T-helper 1 cell (primary cell): ENCODE data around the gene REPS1.
A peak's percentile ranks its signal among the peaks of the same experiment; 100 is the strongest.
"Not testable (repeated sequence)": the region's sequence is repeated elsewhere in the genome, so short reads cannot be mapped to it uniquely, and the experiment has no call there.

Source experiments
- DNase-seq, 5 donors: peaks; one replicate each; pipeline ENCODE4 v3.0.0-alpha.2; 2012 to 2020
- total RNA-seq, 4 donors: gene quantifications; one replicate each; lab custom pipeline; 2026; lab: John Stamatoyannopoulos, UW

The REPS1 gene
- 94.2 to 99.0 (median 96.0) reads per million in 4 donors for total RNA-seq

GRCh38 chr6:138987643-138988468, at the start of gene REPS1:
REPS1 (minus strand) TSS chr6:138988253; CDS start chr6:138987682, 571 bp downstream.
- peak; percentile 80 to 90 (median 87) for DNase-seq

- no peak for DNase-seq
These were observed 49.4 kb upstream of the REPS1 start for GRCh38 chr6:139037490-139037889.

- DNase-seq: peak in 2 of 5 donors; percentile 9 to 33
These were observed 42.3 kb upstream of the REPS1 start for GRCh38 chr6:139030228-139030963.

- peak in 3 of 5 donors; percentile 3 to 33 (median 30) for DNase-seq
These were observed 41.6 kb upstream of the REPS1 start for GRCh38 chr6:139029470-139030227.

GRCh38 chr6:139028658-139029469, 40.8 kb upstream of the REPS1 start, which contains the start of gene ABRACL:
ABRACL (plus strand) TSS chr6:139028745; CDS start chr6:139034161, 5,416 bp downstream.
- peak; percentile 44 to 87 (median 59) for DNase-seq

GRCh38 chr6:139028215-139028657, 40.2 kb upstream of the REPS1 start:
- DNase-seq: no peak

GRCh38 chr6:139027620-139028182, 39.6 kb upstream of the REPS1 start:
- peak in 2 of 5 donors; percentile 17 to 81 for DNase-seq

- DNase-seq: not testable (repeated sequence)
These were observed 37.4 kb upstream of the REPS1 start for GRCh38 chr6:139025416-139025815.

- DNase-seq: no peak
These were observed 32.6 kb upstream of the REPS1 start for GRCh38 chr6:139020689-139021088.

GRCh38 chr6:139019722-139020121, 31.7 kb upstream of the REPS1 start:
- no peak for DNase-seq

GRCh38 chr6:139017227-139017626, 29.2 kb upstream of the REPS1 start:
- no peak for DNase-seq

- no peak for DNase-seq
These were observed 28.5 kb upstream of the REPS1 start for GRCh38 chr6:139016337-139017213.

- DNase-seq: no peak
These were observed 26.9 kb upstream of the REPS1 start for GRCh38 chr6:139014945-139015344.

GRCh38 chr6:139013185-139013800, 25.2 kb upstream of the REPS1 start:
- no peak for DNase-seq

GRCh38 chr6:139011980-139012379, 23.9 kb upstream of the REPS1 start:
- DNase-seq: no peak

GRCh38 chr6:139010674-139011073, 22.6 kb upstream of the REPS1 start:
- no peak for DNase-seq

- DNase-seq: no peak
These were observed 20.1 kb upstream of the REPS1 start for GRCh38 chr6:139008117-139008516.

- DNase-seq: no peak
These were observed 19.4 kb upstream of the REPS1 start for GRCh38 chr6:139007428-139007827.

GRCh38 chr6:139006477-139006876, 18.4 kb upstream of the REPS1 start:
- no peak for DNase-seq

GRCh38 chr6:139003751-139004150, 15.7 kb upstream of the REPS1 start:
- DNase-seq: no peak
